Thoracic aorta (tissue), 2 donors: Measurements from ENCODE around the gene RASL12. TPM values are rescaled to one million over a fixed set of nuclear protein-coding genes. Genes with fewer than 3 reads are reported as not detected.
A peak's percentile ranks its signal among the peaks of the same experiment; 100 is the strongest.

Source experiments
- ATAC-seq: fragments of 150-250 bp; one replicate; pipeline ENCODE4 v1.8.0; 2017; ENCODE audit warnings: low read depth; ENCODE audit not compliant: insufficient number of reproducible peaks, low FRiP score
- DNase-seq: peaks from one replicate; pipeline ENCODE4 v3.0.0-alpha.2; 2020; ENCODE audit warnings: low spot score
- H3K27ac ChIP-seq, 2 donors: fragments of 200-600 bp; sonication (generic); 1 replicate in 1 of 2; 2 replicates in 1 of 2; pipeline ENCODE4 v1.5.1; 2016; ENCODE audit warnings: mild to moderate bottlenecking in 2 of 2, moderate library complexity in 2 of 2
- H3K27me3 ChIP-seq: fragments of 200-600 bp; sonication (generic); replicated peaks from 2 replicates; pipeline ENCODE4 v1.6.0; 2016; ENCODE audit warnings: mild to moderate bottlenecking; ENCODE audit not compliant: insufficient read depth
- H3K36me3 ChIP-seq: fragments of 200-600 bp; sonication (generic); one replicate; pipeline ENCODE4 v1.5.1; 2016
- H3K4me1 ChIP-seq, 2 donors: fragments of 200-600 bp; sonication (generic); 1 replicate in 1 of 2; 2 replicates in 1 of 2; pipeline versions ENCODE4 v1.5.1 to v1.6.0; 2016; ENCODE audit warnings: low read depth in 2 of 2, mild to moderate bottlenecking in 1 of 2; ENCODE audit not compliant: control insufficient read depth in 1 of 2
- H3K4me3 ChIP-seq: fragments of 200-600 bp; sonication (generic); 2 replicates; pipeline ENCODE4 v1.5.1; 2016; ENCODE audit warnings: mild to moderate bottlenecking
- H3K9me3 ChIP-seq: fragments of 200-600 bp; sonication (generic); 2 replicates; pipeline ENCODE4 v1.5.1; 2016
- total RNA-seq, 2 donors: library from RNA; depleted of rRNA; stranded (reverse); fragments of >200 nt; gene quantifications; one replicate each; pipeline versions ENCODE4 v1.1.0 to v1.2.3, GENCODE V29; 2016
- TF ChIP-seq, protein P1 (sequence below): fragments of 200-600 bp; sonication (generic); IDR thresholded peaks from one replicate; pipeline ENCODE4 v1.5.1; 2019; ENCODE audit warnings: antibody characterized with exemption

Gene RASL12
- total RNA-seq, 2 donors from 2014 or later = 211 to 324 TPM

GRCh38 chr15:65072617-65073016 is 4.8 kb upstream of the RASL12 start:
- TF ChIP-seq, protein P1, sequence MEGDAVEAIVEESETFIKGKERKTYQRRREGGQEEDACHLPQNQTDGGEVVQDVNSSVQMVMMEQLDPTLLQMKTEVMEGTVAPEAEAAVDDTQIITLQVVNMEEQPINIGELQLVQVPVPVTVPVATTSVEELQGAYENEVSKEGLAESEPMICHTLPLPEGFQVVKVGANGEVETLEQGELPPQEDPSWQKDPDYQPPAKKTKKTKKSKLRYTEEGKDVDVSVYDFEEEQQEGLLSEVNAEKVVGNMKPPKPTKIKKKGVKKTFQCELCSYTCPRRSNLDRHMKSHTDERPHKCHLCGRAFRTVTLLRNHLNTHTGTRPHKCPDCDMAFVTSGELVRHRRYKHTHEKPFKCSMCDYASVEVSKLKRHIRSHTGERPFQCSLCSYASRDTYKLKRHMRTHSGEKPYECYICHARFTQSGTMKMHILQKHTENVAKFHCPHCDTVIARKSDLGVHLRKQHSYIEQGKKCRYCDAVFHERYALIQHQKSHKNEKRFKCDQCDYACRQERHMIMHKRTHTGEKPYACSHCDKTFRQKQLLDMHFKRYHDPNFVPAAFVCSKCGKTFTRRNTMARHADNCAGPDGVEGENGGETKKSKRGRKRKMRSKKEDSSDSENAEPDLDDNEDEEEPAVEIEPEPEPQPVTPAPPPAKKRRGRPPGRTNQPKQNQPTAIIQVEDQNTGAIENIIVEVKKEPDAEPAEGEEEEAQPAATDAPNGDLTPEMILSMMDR = no peak
- Histone ChIP-seq H3K27ac (peak overlapping the region; percentile 97 to 99), H3K9me3 (no peaks in the 10 kb centered on the region), H3K4me3 (no peak overlapping the region), H3K36me3 (no peaks in the 10 kb centered on the region), H3K4me1 (peaks cover 57 to 77% of the 10 kb centered on the region in 2 donors), H3K27me3 (no peaks in the 10 kb centered on the region)
- DNase-seq = no peak
- ATAC-seq = no peak

DNA sequence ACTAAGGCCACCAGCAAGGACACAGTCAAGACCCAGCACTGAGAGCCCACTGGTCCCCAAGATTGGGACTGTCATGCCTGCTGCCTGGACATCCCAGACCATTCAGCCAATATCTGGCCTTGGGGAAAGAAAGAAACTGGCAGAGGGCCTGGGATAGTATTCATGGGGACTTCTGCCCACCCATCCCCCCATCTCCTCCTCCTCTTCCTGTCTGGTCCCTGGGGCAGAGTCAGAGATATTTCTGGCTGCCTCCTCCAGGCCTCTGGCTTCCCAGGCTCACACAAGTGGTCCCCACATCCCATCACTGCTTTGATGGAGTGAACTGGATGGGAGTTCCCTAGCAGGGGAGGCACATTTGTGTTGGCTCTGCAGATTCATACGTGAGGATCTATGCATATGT is 4.2 kb upstream of the RASL12 start:
- no peak for ATAC-seq
- H3K9me3 ChIP-seq = no peaks in the 10 kb centered on the region
- peak overlapping the region; percentile 97 to 99 for H3K27ac ChIP-seq
- H3K27me3 ChIP-seq = no peaks in the 10 kb centered on the region
- H3K4me1 ChIP-seq = peaks cover 51 to 71% of the 10 kb centered on the region in 2 donors
- H3K4me3 ChIP-seq = peak overlapping the region; percentile 2
- TF ChIP-seq, protein P1 = no peak
- DNase-seq = no peak
- H3K36me3 ChIP-seq = no peaks in the 10 kb centered on the region

DNA sequence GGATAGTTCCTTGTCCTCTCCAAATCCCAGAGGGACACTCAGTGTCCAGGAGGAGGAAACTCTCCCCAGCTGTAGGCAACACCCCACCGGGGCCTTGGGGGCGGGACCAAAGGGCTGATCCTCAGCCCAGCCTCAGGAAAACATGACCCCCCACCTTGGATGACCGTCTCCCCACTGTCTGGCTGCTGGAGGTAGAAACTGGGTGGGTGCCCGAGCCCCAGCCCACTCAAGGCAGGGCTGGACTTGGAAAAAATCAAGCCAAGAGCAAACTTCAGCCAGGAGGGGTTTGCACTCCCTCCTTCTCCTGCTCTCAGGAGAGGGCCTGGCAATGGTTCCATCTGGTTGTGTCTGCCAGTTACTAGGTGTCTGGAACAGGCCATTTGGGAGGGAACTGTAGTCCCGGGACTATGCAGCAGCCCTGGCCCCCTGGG is 3.6 kb upstream of the RASL12 start:
- ATAC-seq (peak; percentile 41), DNase-seq (peak; percentile 61)
- Histone ChIP-seq H3K27ac (peak overlapping the region; percentile 97 to 99), H3K4me1 (peaks cover 45 to 65% of the 10 kb centered on the region in 2 donors), H3K9me3 (no peaks in the 10 kb centered on the region), H3K27me3 (no peaks in the 10 kb centered on the region), H3K4me3 (peak overlapping the region; percentile 2), H3K36me3 (no peaks in the 10 kb centered on the region)
- TF ChIP-seq, protein P1 = no peak

DNA sequence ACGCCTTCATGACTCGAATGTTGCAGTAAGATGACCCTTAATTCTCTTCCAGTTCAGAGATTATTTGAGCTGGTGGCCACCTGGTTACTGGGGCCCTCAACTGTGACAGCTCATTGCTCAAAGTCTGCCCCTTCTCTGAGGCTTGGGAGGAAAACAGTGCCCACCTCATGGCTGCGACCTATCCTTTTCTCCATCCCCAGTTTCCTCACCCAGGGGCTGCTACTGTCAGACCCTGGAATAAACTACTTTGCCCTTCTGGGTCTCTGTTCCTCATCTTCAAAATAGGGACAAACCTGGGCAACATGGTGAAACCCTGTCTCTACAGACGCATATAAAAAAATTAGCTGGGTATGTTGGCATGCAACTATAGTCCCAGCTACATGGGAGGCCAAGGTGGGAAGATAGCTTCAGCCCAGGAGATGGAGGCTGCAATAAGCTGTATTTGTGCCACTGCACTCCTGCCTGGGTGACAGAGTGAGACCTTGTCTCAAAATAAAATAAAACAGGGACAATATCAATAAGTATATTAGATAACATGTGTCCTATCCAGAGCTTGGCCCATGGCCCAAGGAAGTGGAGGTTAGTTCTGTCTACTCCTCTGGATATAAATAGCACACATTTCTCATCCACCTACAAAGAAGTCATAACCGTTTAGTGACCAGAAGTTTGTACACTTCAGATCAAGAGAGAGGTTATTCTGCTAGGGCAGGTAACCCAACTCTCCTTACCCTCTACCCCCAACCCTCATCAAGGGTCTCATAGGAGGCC is 2.2 kb upstream of the RASL12 start:
- no peaks in the 10 kb centered on the region for H3K27me3 ChIP-seq
- H3K36me3 ChIP-seq = peaks cover 3% of the 10 kb centered on the region
- H3K4me1 ChIP-seq = peaks cover 46 to 68% of the 10 kb centered on the region in 2 donors
- ATAC-seq = no peak
- peak overlapping the region; percentile 97 to 99 for H3K27ac ChIP-seq
- H3K4me3 ChIP-seq = no peak overlapping the region
- TF ChIP-seq, protein P1 = no peak
- DNase-seq = no peak
- no peaks in the 10 kb centered on the region for H3K9me3 ChIP-seq

- Histone ChIP-seq H3K4me1 (peaks cover 51 to 76% of the 10 kb centered on the region in 2 donors), H3K4me3 (peak overlapping the region; percentile 89), H3K9me3 (no peaks in the 10 kb centered on the region), H3K36me3 (peaks cover 5% of the 10 kb centered on the region), H3K27me3 (no peaks in the 10 kb centered on the region), H3K27ac (peak overlapping the region; percentile 97 to 99)
- TF ChIP-seq, protein P1 = no peak
- DNase-seq = no peak
- ATAC-seq = no peak
These were observed 1.4 kb upstream of the RASL12 start for GRCh38 chr15:65069179-65069578.
